ENCODE results near the gene SAG. TPM values are rescaled to one million over a fixed set of nuclear protein-coding genes. Genes with fewer than 3 reads are reported as not detected.
"Not testable (repeated sequence)": the region's sequence is repeated elsewhere in the genome, so short reads cannot be mapped to it uniquely, and the experiment has no call there.

SAG gene
- polyA plus RNA-seq, 1 donor from 2014 or later: not detected

DNA sequence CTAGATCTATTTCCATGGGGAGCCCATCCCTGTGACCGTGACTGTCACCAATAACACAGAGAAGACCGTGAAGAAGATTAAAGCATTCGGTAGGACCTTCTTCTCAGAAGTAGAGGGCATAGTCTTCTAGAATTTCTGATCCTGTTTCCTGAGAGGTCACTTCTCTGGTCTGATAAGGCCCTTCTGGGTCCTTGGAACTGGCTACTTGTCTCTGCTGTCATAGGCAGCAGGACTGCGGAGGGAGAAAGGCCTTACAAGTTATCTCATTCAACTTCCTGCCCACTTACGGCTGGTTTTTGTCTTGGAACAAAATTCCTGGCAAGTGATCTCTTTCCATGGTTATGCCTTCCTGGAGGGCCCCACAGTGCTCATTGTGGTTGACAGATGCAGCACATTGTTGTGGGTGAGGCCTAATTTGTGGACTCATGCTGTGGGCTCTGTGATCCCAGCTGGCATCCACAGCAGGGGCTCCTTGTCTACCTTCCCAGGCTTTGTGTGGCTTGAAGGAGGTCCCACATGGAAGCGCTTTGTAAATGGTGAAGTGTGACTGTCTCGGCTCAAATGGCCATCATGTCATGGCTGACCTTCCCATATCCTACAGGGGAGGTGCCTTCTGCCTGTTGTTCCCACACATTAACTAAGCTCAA is 22.0 kb downstream of the SAG start:
- Mint-ChIP-seq H3K27me3 (no peaks in the 10 kb centered on the region), H3K4me3 (no peak overlapping the region), H3K36me3 (no peaks in the 10 kb centered on the region), H3K4me1 (peaks cover 20 to 46% (median 29%) of the 10 kb centered on the region in 3 donors), H3K27ac (peak overlapping the region; percentile 40 to 71 (median 67)), H3K9me3 (no peaks in the 10 kb centered on the region)

DNA sequence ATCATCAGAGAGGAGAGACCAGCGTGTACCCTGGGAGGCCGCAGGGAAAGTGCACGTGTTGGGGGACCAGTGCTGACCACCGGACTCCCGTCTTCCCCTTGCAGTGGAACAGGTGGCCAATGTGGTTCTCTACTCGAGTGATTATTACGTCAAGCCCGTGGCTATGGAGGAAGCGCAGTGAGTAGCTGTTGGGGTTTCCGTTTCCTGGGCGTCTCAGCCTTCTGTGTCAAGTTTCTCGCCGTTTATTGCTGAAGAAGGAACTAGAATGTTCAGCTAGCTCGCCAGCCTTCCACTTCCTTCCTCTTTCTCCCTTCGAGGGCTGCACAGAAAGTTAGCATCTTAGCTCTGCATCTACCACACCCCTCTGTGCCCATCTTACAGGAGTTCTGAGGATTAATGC is 23.9 kb downstream of the SAG start:
- H3K4me3 Mint-ChIP-seq: peak overlapping the region; percentile 3 to 91 (median 70)
- H3K36me3 Mint-ChIP-seq: no peaks in the 10 kb centered on the region

DNA sequence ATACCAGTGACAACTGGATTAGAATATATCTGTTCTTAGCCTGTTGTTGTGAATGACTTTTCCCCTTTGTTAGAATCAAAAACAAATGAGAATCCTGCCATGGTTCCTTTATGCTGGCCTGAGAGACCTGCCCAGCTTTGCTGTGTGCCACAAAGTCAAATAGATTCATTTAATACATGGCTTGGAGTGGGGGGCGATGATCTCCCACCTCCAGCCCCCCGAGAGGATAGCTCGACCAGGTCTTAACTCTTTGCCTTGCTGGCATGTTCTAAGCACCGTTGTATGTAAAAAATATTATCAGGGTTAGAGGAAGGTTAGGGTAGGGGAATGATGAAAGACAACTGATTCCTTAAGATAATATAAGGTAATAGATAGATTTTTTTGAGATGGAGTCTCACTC is 24.5 kb downstream of the SAG start:
- Mint-ChIP-seq H3K27me3 (no peaks in the 10 kb centered on the region), H3K36me3 (no peaks in the 10 kb centered on the region), H3K4me1 (peaks cover 27 to 56% (median 36%) of the 10 kb centered on the region in 3 donors), H3K9me3 (no peaks in the 10 kb centered on the region), H3K4me3 (peak overlapping the region; percentile 3 to 91 (median 20)), H3K27ac (peak overlapping the region; percentile 43 to 96 (median 87))

More for the DNA sequence above, 23.9 kb downstream of the SAG start:
- peaks cover 27 to 56% (median 40%) of the 10 kb centered on the region in 3 donors for H3K4me1 Mint-ChIP-seq
- H3K27ac Mint-ChIP-seq: peak overlapping the region; percentile 43 to 96 (median 87)
- H3K9me3 Mint-ChIP-seq: no peaks in the 10 kb centered on the region
- no peaks in the 10 kb centered on the region for H3K27me3 Mint-ChIP-seq

DNA sequence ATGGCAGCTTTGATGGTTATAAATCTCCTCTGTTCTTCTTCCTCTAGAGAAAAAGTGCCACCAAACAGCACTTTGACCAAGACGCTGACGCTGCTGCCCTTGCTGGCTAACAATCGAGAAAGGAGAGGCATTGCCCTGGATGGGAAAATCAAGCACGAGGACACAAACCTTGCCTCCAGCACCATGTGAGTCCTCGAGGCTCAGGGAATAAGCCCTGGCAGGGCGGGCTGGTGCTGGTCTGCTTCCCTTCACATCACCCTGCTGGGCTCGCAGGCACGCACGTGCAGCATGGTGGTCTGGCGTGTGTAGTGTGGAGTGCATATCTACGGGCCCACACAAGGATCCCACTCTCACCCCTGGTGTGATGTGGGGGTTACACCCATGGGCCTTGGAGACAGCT is 27.3 kb downstream of the SAG start:
- Mint-ChIP-seq H3K4me1 (peaks cover 46 to 64% (median 54%) of the 10 kb centered on the region in 3 donors), H3K27ac (peak overlapping the region in 2 of 3 donors; percentile 71 to 76), H3K36me3 (no peaks in the 10 kb centered on the region), H3K9me3 (no peaks in the 10 kb centered on the region), H3K4me3 (no peak overlapping the region), H3K27me3 (peaks cover 2% of the 10 kb centered on the region)

DNA sequence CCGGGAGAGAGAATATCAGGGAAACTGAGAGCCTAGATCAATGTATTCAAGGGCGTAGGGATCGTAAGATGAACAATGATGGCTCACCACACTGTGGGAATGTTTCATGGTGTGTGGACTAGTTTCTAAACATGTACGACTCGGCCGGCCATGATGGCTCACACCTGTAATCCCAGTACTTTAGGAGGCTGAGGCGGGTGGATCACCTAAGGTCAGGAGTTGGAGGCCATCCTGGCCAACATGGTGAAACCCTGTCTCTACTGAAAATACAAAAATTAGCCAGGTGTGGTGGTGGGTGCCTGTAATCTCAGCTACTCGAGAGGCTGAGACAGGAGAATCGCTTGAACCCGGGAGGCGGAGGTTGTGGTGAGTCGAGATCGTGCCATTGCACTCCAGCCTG is 28.5 kb downstream of the SAG start:
- Mint-ChIP-seq H3K4me1 (peaks cover 44 to 59% (median 52%) of the 10 kb centered on the region in 3 donors), H3K27ac (peak overlapping the region in 1 of 3 donors; percentile 87)
- not testable (repeated sequence) for H3K4me3 Mint-ChIP-seq, H3K36me3 Mint-ChIP-seq, H3K9me3 Mint-ChIP-seq, H3K27me3 Mint-ChIP-seq

DNA sequence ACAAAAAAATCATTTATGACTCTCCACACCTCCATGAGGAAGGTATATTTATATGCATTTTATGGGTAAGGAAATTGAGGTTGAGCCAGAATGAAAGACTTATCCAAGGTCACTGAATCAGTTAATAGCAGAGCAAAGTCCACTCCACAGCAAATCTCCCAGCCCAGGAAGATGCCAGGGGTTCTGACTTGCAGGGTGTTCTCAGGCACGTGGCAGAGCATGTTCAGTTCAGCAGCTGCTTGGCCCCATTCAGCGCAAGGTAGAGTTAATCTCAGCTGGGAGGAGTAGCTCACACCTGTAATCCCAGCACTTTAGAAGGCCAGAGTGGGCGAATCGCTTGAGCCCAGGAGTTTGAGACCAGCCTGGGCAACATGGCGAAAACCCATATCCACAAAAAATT is 28.9 kb downstream of the SAG start:
- no peak overlapping the region for H3K4me3 Mint-ChIP-seq
- peaks cover 39 to 54% (median 48%) of the 10 kb centered on the region in 3 donors for H3K4me1 Mint-ChIP-seq
- peaks cover 2% of the 10 kb centered on the region for H3K27me3 Mint-ChIP-seq
- H3K36me3 Mint-ChIP-seq: no peaks in the 10 kb centered on the region
- H3K9me3 Mint-ChIP-seq: no peaks in the 10 kb centered on the region
- H3K27ac Mint-ChIP-seq: peak overlapping the region in 1 of 3 donors; percentile 87

DNA sequence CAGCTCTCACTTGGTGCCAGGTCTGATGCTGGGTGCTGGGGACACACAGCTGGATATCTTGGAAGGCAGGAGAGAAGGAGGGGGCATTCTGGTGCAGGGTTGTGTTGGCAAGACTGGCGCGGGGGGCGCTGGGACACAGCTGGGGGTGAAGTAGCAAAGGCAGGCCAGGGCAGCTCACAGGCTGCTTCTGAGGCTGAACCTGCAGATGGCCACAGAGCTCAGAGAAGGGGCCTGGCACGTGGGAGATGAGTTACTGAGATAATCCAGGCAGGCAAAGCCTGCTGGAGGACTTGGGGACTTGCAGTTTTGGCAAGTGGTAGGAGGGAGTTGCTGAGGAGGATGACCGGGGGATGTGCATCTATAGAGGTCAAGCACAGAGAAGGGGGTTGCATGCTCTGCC is 30.4 kb downstream of the SAG start:
- Mint-ChIP-seq H3K27ac (no peak overlapping the region), H3K36me3 (no peaks in the 10 kb centered on the region), H3K9me3 (no peaks in the 10 kb centered on the region), H3K4me1 (peaks cover 31 to 45% (median 39%) of the 10 kb centered on the region in 3 donors), H3K4me3 (no peak overlapping the region), H3K27me3 (peaks cover 2% of the 10 kb centered on the region)

DNA sequence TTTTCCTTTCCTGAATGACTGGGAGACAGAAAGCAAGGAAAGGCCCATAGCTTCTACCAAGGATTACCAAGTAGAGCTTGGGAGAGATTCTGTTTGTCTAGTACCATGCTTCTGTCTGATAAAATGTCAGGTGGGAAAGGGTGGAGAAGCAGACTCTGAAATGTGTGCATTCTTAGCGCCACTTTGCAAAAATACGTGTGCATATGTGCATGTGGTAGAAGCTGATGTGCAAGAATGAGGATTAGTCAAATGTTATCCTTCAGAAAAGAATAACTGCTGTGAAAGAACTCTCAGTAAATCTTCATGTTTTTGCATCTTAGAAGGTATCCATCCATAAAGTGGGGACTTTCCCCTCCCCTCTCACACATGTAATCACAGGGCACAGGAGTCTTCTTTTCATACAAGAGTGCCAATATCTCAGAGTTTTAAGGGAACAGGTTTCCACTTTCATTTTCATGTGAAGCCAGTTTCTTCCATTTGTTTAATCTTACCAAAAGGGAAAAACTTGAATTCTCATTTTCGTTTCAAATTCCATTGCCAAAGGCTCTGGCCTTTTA is 31.3 kb downstream of the SAG start:
- Mint-ChIP-seq H3K4me1 (peaks cover 28 to 38% (median 36%) of the 10 kb centered on the region in 3 donors), H3K27me3 (peaks cover 2% of the 10 kb centered on the region), H3K9me3 (no peaks in the 10 kb centered on the region), H3K36me3 (no peaks in the 10 kb centered on the region), H3K27ac (peak overlapping the region in 2 of 3 donors; percentile 36 to 43), H3K4me3 (peak overlapping the region in 2 of 4 donors; percentile 26 to 74)

DNA sequence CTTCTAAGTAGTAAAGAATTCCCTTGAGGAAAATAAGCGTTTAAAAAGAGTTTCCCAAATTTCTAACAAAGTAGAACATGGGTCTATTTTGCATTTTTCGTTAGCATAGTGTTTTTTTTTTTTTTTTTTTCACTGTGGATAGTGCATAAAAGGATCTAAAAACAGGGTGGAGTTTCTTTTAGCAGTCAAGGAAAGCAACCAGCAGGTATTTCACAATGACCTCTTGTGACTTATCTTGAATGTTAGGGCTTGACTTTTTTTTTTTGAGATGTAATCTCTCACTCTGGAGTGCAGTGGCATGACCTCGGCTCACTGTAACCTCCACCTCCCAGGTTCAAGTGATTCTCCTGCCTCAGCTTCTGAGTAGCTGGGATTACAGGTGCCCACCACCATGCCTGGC is 31.8 kb downstream of the SAG start:
- no peaks in the 10 kb centered on the region for H3K36me3 Mint-ChIP-seq

DNA sequence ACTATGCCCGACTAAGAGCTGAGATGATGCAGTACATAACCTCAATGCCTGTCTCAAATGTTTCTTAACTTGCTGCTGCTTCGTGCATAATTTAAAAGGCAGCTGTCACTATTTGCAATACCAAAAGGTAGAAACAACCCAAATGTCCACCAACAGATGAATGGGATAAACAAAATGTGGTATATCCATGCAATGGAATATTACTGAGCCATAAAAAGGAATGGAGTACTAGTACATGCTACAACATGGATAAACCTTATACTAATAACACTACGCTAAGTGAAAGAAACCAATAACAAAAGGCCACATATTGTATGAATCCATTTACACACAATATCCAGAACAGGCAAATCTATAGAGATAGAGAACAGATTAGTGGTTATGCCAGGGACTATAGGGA is 33.7 kb downstream of the SAG start:
- H3K36me3 Mint-ChIP-seq: no peaks in the 10 kb centered on the region
- H3K27me3 Mint-ChIP-seq: peaks cover 2% of the 10 kb centered on the region
- peak overlapping the region in 1 of 3 donors; percentile 0 for H3K27ac Mint-ChIP-seq
- H3K4me3 Mint-ChIP-seq: no peak overlapping the region
- no peaks in the 10 kb centered on the region for H3K9me3 Mint-ChIP-seq
- H3K4me1 Mint-ChIP-seq: peaks cover 19 to 27% (median 19%) of the 10 kb centered on the region in 3 donors

More for the DNA sequence above, 31.8 kb downstream of the SAG start:
- Mint-ChIP-seq H3K9me3 (no peaks in the 10 kb centered on the region), H3K27ac (peak overlapping the region in 1 of 3 donors; percentile 10), H3K27me3 (peaks cover 2% of the 10 kb centered on the region), H3K4me1 (peaks cover 27 to 34% (median 31%) of the 10 kb centered on the region in 3 donors), H3K4me3 (peak overlapping the region in 1 of 4 donors; percentile 74)

DNA sequence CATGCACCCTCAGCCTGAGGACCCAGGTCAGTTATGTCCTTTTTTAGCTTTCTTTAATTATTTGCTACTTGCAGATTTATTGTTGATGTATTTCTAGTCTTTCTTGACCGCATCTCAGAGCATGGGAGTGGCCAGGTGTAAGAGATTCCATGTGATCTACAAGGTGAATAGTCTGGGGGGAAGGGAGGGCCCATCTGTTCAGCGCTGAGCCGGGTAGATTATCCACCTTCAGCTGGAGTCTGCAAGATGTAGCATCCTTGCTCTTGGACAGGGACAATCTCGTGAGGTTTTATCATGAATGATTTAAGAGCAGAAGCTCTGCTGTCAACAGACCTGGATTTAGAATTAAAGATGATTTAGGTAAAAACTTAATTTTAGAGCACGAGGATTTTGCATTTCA is 34.7 kb downstream of the SAG start:
- peaks cover 19 to 29% (median 21%) of the 10 kb centered on the region in 3 donors for H3K4me1 Mint-ChIP-seq
- no peaks in the 10 kb centered on the region for H3K36me3 Mint-ChIP-seq
- H3K27ac Mint-ChIP-seq: no peak overlapping the region
- no peak overlapping the region for H3K4me3 Mint-ChIP-seq
- H3K27me3 Mint-ChIP-seq: peaks cover 2% of the 10 kb centered on the region
- no peaks in the 10 kb centered on the region for H3K9me3 Mint-ChIP-seq

DNA sequence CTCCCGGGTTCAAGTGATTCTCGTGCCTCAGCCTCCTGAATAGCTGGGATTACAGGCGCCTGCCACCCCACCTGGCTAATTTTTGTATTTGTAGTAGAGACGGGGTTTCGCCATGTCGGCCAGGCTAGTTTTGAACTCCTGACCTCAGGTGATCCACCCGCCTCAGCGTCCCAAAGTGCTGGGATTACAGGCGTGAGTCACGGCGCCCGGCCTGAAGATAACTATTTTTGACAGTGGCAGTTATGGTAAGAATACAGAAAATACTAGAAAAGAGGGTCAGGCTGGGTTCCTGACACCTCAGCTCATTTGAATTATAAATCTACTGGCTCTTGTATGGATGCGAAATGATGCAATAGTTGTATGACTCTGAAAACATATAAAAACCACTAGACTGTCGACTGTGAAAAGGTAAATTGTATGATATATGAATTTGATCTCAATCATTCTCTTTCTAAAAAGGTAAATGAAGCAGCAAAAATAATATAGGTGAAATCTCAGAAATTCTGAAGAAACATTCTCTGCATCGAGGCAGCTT is 35.6 kb downstream of the SAG start:
- Mint-ChIP-seq H3K27me3 (no peaks in the 10 kb centered on the region), H3K4me3 (no peak overlapping the region), H3K27ac (no peak overlapping the region), H3K4me1 (peaks cover 19 to 28% (median 20%) of the 10 kb centered on the region in 3 donors), H3K36me3 (peaks cover 4% of the 10 kb centered on the region), H3K9me3 (no peaks in the 10 kb centered on the region)

DNA sequence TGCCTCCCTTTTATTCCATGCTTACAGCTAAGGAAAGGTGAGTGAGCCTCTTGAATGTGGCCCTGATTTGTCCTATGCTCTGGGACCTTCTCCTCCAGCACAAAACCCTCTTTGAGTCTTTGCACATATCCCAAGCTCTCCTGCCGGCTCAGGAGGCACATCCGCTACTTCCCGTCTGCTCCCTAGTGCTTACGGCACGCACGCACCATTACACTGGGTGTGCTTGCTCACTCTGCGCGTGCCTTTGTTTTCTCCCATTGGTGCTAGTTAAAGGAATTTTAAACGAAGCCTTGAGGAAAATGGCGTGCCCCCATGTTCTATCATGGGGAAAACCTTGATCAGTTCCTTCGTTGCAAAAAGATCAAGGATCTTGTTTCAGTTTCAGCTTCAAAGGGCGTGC is 38.8 kb downstream of the SAG start:
- Mint-ChIP-seq H3K36me3 (peaks cover 7% of the 10 kb centered on the region), H3K9me3 (no peaks in the 10 kb centered on the region), H3K4me3 (no peak overlapping the region), H3K27me3 (peaks cover 1% of the 10 kb centered on the region), H3K27ac (no peak overlapping the region), H3K4me1 (peaks cover 23 to 40% (median 34%) of the 10 kb centered on the region in 3 donors)

DNA sequence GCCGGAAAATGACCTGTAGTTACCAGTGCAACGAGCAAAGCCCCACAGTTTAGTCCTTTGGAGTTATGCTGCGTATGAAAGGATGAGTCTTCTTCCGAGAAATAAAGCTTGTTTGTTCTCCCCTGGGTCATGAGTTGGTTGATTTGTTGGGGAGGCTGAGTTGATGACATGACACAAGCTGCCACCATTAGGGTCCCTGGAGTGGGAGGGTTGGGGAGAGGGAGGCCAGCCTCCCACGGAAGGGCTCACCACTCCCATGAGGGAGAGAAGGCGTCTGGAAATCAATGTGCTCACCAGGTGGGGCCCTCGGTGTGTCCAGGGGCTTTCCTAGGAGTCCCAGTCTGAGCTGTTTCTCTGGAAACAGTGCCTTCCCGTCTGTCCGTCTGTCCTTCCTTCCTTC is 39.3 kb downstream of the SAG start:
- peaks cover 23 to 40% (median 36%) of the 10 kb centered on the region in 3 donors for H3K4me1 Mint-ChIP-seq
- H3K4me3 Mint-ChIP-seq: no peak overlapping the region
- peaks cover 1% of the 10 kb centered on the region for H3K27me3 Mint-ChIP-seq
- H3K36me3 Mint-ChIP-seq: peaks cover 7% of the 10 kb centered on the region
- H3K27ac Mint-ChIP-seq: no peak overlapping the region
- H3K9me3 Mint-ChIP-seq: no peaks in the 10 kb centered on the region
